ENCODE results near the gene CLPX.

GRCh38 chr15:65130941-65131340 lies 54.2 kb downstream of the CLPX start:
- TF ChIP-seq CTCF (IDR thresholded peaks at IDR 0.05) (no peak), POLR2A (IDR thresholded peaks at IDR 0.05) (no peak)
